Measurements from ENCODE around the gene STK39. TPM values are rescaled to one million over a fixed set of nuclear protein-coding genes. Genes with fewer than 3 reads are reported as not detected.

STK39 gene
- total RNA-seq, 1 experiment from 2014 or later = 13.8 TPM

GRCh38 chr2:167986223-167986622, 261.2 kb downstream of the STK39 start:
- TF ChIP-seq, protein P1, sequence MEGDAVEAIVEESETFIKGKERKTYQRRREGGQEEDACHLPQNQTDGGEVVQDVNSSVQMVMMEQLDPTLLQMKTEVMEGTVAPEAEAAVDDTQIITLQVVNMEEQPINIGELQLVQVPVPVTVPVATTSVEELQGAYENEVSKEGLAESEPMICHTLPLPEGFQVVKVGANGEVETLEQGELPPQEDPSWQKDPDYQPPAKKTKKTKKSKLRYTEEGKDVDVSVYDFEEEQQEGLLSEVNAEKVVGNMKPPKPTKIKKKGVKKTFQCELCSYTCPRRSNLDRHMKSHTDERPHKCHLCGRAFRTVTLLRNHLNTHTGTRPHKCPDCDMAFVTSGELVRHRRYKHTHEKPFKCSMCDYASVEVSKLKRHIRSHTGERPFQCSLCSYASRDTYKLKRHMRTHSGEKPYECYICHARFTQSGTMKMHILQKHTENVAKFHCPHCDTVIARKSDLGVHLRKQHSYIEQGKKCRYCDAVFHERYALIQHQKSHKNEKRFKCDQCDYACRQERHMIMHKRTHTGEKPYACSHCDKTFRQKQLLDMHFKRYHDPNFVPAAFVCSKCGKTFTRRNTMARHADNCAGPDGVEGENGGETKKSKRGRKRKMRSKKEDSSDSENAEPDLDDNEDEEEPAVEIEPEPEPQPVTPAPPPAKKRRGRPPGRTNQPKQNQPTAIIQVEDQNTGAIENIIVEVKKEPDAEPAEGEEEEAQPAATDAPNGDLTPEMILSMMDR (IDR thresholded peaks at IDR 0.05; ENCODE audit: unreplicated experiment) = no peak
- no peak for DNase-seq (ENCODE audit: unreplicated experiment)
- Mint-ChIP-seq H3K36me3 (ENCODE audit: insufficient read depth, unreplicated experiment) (no peaks in the 10 kb centered on the region), H3K4me1 (ENCODE audit: insufficient read depth, unreplicated experiment) (no peaks in the 10 kb centered on the region), H3K27ac (ENCODE audit: low read depth, unreplicated experiment) (no peak overlapping the region), H3K9me3 (ENCODE audit: unreplicated experiment) (no peaks in the 10 kb centered on the region), H3K4me3 (ENCODE audit: unreplicated experiment) (no peak overlapping the region), H3K27me3 (ENCODE audit: insufficient read depth, unreplicated experiment) (no peaks in the 10 kb centered on the region)
- CTCF ChIA-PET = interaction anchor here (0.6 kb wide), 2 partner anchors 151 to 695 kb away, joined by 3 read pairs; no protein-coding TSS in a partner anchor
- POLR2A ChIA-PET = no interaction called here
- intact Hi-C loops (cut with micrococcal nuclease) = no loop called here
- no TSS peak for BruUV-seq (replicated peaks)

- Mint-ChIP-seq H3K4me3 (ENCODE audit: unreplicated experiment) (no peak overlapping the region), H3K27ac (ENCODE audit: low read depth, unreplicated experiment) (no peak overlapping the region), H3K4me1 (ENCODE audit: insufficient read depth, unreplicated experiment) (no peaks in the 10 kb centered on the region), H3K36me3 (ENCODE audit: insufficient read depth, unreplicated experiment) (no peaks in the 10 kb centered on the region), H3K27me3 (ENCODE audit: insufficient read depth, unreplicated experiment) (no peaks in the 10 kb centered on the region), H3K9me3 (ENCODE audit: unreplicated experiment) (no peaks in the 10 kb centered on the region)
- no TSS peak for BruUV-seq (replicated peaks)
- ChIA-PET POLR2A (no interaction called here), CTCF (interaction anchor here (0.6 to 1.7 kb wide), 2 partner anchors 122 to 137 kb away, joined by 4 to 8 read pairs; no protein-coding TSS in a partner anchor)
- TF ChIP-seq, protein P1 (IDR thresholded peaks at IDR 0.05; ENCODE audit: unreplicated experiment) = no peak
- intact Hi-C loops (cut with micrococcal nuclease) = no loop called here
- DNase-seq (ENCODE audit: unreplicated experiment) = no peak
Observed at GRCh38 chr2:167981945-167982344, 265.4 kb downstream of the STK39 start.

- no peaks in the 10 kb centered on the region for H3K36me3 Mint-ChIP-seq (ENCODE audit: insufficient read depth, unreplicated experiment)
- TF ChIP-seq, protein P1 (IDR thresholded peaks at IDR 0.05; ENCODE audit: unreplicated experiment) = no peak
- H3K4me3 Mint-ChIP-seq (ENCODE audit: unreplicated experiment) = no peak overlapping the region
- intact Hi-C loops (cut with micrococcal nuclease) = no loop called here
- no peak overlapping the region for H3K27ac Mint-ChIP-seq (ENCODE audit: low read depth, unreplicated experiment)
- CTCF ChIA-PET = interaction anchor here (0.7 kb wide), 1 partner anchor 13 kb away, joined by 3 read pairs; no protein-coding TSS in a partner anchor
- no peaks in the 10 kb centered on the region for H3K27me3 Mint-ChIP-seq (ENCODE audit: insufficient read depth, unreplicated experiment)
- H3K9me3 Mint-ChIP-seq (ENCODE audit: unreplicated experiment) = no peaks in the 10 kb centered on the region
- POLR2A ChIA-PET = no interaction called here
- H3K4me1 Mint-ChIP-seq (ENCODE audit: insufficient read depth, unreplicated experiment) = no peaks in the 10 kb centered on the region
- BruUV-seq (replicated peaks) = no TSS peak
- DNase-seq (ENCODE audit: unreplicated experiment) = no peak
Observed at GRCh38 chr2:167980439-167980838, 267.0 kb downstream of the STK39 start.

GRCh38 chr2:167972746-167973145, 274.6 kb downstream of the STK39 start:
- no peak for DNase-seq (ENCODE audit: unreplicated experiment)
- Mint-ChIP-seq H3K27ac (ENCODE audit: low read depth, unreplicated experiment) (no peak overlapping the region), H3K4me3 (ENCODE audit: unreplicated experiment) (no peak overlapping the region), H3K27me3 (ENCODE audit: insufficient read depth, unreplicated experiment) (no peaks in the 10 kb centered on the region), H3K36me3 (ENCODE audit: insufficient read depth, unreplicated experiment) (no peaks in the 10 kb centered on the region), H3K4me1 (ENCODE audit: insufficient read depth, unreplicated experiment) (no peaks in the 10 kb centered on the region), H3K9me3 (ENCODE audit: unreplicated experiment) (no peaks in the 10 kb centered on the region)
- TF ChIP-seq, protein P1 (IDR thresholded peaks at IDR 0.05; ENCODE audit: unreplicated experiment) = no peak
- BruUV-seq (replicated peaks) = no TSS peak
- CTCF ChIA-PET = interaction anchor here (0.6 to 2.4 kb wide), 4 partner anchors 17 to 719 kb away, joined by 5 to 7 read pairs (median 6); no protein-coding TSS in a partner anchor
- POLR2A ChIA-PET = no interaction called here
- intact Hi-C loops (cut with micrococcal nuclease) = no loop called here

All from MCF 10A (cell line).